ENCODE data around the gene MICA.

Gene MICA
- 15.4 to 21.2 reads per million in 2 donors for total RNA-seq

DNA sequence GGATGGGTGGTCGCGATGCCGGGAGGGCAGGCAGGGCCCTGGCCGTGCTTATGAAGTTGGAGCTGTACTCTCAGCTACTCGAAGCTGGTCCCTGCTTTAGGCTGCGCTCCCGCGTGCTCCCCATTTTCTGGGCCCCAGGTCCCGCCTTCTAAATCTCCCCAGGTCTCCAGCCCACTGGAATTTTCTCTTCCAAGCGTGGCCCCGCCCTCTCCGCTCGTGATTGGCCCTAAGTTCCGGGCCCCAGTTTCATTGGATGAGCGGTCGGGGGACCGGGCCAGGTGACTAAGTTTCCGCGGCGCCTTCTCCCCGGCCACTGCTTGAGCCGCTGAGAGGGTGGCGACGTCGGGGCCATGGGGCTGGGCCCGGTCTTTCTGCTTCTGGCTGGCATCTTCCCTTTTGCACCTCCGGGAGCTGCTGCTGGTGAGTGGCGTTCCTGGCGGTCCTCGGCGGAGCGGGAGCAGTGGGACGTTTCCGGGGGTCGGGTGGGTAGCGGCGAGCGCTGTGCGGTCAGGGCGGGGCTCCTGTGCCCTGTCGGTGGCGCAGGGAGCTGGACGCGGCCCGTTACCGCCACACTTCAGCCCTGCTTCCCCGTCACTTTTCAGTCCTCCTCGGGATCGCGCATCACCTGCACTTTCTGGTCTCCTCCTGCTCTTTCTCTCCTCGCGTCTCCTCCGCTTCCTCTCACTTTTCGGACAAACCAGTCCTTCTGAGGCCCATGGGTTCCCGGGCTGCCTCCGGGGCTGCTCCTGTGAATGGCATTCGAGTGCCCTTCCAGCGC is at the start of gene MICA:
TSS of gene MICA (plus strand) at position 313 of the 778 bp plus-strand sequence. CDS start at position 351, 38 bp downstream.
- peak; percentile 65 for DNase-seq

DNA sequence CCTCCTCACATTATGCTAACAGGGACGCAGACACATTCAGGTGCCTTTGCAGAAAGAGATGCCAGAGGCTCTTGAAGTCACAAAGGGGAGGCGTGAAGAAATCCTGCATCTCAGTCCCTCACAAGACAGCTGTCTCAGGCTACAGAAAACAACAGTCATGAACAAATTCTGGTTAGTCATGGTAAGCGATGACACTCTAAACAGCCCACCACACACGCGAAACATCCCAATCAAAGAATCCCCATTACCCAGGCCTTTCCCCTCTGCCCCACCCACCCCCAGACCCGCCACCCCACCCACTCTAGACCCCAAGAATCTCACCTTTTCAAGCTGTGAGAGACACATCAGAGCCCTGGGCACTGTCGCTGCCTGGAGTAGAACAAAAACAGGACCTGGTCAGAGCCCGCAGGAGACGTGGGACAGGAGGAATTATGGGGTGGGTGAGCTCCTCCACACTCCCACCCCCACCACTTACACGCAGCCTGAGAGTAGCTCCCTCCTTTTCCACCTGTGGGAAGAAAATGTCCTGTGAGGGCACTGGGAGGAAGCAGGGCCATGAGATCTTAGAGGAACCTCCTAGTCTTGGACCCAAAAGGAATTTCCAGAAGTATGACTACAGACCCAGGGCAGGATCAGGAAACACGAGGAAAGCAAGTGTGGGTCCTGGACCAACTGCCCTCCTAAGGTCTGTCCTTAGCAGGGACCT is 49.1 kb upstream of the MICA start:
- DNase-seq = peak; percentile 19

DNA sequence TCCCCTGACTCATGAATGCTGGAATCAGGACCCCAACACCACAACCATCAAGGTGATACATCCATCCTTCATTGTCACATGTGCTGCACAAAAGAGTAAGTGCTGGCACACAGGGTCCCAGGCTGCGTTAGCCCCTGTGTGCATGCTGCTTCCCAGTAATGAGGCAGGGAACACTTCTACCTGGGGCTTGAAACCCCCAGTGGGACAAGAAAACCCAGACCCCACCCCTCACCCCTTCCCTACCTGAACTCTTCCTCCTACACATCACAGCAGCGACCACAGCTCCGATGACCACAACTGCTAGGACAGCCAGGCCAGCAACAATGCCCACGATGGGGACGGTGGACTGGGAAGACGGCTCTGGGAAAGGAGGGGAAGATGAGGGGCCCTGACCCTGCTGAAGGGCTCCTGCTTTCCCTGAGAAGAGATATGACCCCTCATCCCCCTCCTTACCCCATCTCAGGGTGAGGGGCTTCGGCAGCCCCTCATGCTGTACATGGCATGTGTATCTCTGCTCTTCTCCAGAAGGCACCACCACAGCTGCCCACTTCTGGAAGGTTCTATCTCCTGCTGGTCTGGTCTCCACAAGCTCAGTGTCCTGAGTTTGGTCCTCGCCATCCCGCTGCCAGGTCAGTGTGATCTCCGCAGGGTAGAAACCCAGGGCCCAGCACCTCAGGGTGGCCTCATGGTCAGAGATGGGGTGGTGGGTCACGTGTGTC is 48.4 kb upstream of the MICA start:
- peak; percentile 8 for DNase-seq

DNA sequence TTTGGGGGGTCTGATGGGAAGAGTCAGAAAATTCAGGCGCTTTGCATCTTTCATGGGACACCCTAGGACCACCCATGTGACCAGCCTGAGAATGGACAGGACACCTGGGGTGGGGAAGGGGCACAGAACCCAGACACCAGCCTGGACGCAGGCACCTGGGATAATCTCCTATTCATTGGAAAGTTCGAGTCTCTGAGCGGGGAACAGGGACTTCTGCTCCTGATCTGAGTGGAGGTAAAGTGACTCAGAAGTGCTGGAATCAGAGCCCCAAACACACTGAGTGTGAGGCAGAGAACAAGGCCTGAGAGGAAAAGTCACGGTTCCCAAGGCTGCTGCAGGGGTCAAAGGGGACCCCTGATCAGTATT is 47.8 kb upstream of the MICA start:
- peak; percentile 7 for DNase-seq

DNA sequence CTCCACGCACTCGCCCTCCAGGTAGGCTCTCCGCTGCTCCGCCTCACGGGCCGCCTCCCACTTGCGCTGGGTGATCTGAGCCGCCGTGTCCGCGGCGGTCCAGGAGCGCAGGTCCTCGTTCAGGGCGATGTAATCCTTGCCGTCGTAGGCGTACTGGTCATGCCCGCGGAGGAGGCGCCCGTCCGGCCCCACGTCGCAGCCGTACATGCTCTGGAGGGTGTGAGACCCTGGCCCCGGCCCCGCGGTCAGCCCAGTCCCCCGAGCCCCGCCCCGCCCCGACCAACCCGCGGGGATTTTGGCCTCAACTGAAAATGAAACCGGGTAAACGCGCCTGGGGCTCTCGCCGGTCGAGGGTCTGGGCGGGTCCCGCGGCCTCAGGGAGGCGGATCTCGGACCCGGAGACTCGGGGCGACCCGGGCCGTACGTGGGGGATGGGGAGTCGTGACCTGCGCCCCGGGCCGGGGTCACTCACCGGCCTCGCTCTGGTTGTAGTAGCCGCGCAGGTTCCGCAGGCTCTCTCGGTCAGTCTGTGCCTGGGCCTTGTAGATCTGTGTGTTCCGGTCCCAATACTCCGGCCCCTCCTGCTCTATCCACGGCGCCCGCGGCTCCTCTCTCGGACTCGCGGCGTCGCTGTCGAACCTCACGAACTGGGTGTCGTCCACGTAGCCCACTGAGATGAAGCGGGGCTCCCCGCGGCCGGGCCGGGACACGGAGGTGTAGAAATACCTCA is 47.0 kb upstream of the MICA start:
- DNase-seq = peak; percentile 25

DNA sequence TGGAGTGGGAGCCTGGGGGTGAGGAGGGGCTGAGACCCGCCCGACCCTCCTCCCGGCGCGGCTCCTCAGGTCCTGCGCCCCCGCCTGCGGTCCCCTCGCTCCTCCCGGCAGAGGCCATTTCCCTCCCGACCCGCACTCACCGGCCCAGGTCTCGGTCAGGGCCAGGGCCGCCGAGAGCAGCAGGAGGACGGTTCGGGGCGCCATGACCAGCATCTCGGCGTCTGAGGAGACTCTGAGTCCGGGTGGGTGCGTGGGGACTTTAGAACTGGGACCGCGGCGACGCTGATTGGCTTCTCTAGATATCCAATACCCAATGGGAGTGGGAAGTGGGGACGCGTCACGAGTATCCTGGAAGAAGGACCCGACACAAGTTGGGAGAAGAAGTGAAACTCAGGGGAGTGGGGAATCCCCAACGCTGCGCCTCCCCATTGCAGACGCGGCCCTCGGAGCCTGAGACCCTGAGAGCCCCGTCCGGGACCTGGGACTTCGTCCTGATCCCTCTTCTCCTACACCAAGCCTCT is 46.4 kb upstream of the MICA start, which contains the start of gene HLA-B:
TSS of gene HLA-B (minus strand) at position 234 of the 521 bp plus-strand sequence. CDS start at position 213, 21 bp downstream.
- peak; percentile 96 for DNase-seq

DNA sequence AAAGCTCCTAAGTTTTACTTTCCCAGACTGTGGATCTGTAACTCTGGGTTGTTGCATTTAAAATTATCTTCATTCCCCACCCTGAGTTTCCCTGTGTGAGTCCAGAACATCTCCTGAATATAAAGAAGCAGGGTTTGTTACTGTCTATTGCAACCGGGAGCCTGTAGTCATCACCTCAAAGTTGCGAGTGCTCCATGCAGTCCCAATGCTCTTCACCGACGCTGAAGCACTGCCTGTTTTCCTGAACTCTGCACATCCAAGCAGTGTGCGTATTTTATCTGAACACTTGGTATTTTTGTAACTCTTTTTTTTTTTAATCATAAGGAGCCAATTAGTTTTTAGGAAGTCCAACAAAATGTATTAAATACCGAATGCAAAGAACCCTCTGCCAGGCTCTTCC is 45.5 kb upstream of the MICA start:
- DNase-seq = no peak

DNA sequence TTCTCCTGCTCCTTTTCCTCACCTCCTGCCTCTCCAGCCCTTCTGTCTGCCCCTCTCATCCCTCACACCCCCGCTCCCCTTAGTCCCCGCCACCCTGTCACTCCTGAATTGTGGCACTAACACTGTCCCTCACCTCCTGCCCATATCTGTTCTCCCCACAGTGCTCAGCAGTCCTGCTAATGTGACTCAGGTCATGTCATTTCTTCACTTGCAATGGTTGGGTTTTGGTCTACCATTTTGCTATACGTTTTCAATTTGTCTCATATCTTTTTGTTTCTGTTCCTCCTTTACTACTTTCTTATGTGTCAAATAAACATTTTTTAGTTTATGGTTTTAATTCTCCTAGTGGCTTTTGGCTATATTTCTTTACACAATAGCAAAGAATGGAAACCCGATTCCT is 45.1 kb upstream of the MICA start:
- no peak for DNase-seq

DNA sequence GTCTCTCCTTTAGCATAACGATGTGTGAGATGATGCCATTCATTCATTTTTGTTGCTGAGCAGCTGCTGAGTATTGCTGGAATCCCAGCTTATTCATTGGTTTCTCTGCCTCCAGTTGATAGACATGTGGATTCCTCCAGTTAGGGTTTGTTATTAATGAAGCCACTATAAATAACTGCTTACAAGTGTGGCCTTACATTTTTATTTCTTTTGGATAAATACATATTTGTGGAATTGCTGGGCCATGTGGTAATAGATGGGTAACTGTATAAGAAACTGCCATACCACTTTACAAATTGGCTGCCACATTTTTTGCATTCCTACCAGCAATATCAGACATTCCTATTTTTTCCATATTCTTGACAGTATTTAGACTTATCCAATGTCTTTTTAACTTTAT is 43.8 kb upstream of the MICA start:
- no peak for DNase-seq

DNA sequence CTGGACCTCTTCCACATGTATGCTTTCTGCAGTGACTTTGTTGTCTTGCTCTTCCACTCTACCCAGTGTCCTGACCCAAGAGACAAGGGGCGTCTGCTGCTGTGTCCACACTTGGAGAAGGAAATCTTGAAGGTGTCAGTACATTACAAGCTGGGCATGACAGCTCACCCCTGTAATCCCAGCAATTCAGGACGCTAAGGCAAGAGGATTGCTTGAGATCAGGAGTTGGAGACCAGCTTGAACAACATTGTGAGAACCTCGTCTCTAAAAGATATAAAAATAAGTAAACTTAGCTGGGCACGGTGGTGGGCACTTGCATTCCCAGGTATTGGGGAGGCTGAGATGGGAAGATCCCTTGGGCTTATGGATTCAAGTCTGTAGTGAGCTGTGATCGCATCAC is 40.6 kb upstream of the MICA start:
- no peak for DNase-seq

DNA sequence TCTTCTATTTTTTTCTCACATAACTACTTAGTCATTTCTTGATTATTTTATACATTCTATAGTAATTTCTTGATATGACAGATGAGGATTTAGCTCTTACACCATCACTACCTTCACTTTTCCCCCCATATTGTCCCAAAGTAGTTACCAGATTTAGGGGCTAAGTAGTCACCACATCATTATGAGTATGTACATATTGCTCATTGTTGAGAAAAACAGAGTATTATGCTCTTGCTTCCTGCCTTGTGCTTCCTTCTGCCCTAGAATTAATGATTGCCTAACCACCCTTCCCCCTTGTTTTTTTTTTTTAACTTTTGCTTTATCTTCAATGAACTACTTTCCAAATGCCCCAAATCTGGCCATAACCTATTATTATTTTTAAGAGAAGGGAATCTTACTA is 39.6 kb upstream of the MICA start:
- DNase-seq = no peak

DNA sequence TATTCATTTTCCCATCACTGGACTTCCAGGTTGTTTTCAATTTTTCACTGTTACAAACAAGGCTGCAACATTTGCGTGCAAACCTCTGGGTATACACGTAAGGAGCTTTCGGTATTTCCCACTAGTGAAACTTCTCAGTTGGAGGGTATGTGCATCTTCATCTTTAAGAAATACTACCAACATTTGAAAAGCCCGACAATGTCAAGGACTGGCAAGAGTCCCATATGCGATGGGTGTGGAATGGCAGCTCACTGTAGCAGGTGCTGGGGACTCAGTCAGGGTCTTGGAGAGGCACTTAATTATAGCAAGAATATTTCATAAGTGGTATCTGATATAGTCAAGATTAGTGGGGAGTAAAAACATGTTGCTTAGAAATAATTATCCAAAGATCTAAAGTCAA is 37.5 kb upstream of the MICA start:
- DNase-seq = no peak

DNA sequence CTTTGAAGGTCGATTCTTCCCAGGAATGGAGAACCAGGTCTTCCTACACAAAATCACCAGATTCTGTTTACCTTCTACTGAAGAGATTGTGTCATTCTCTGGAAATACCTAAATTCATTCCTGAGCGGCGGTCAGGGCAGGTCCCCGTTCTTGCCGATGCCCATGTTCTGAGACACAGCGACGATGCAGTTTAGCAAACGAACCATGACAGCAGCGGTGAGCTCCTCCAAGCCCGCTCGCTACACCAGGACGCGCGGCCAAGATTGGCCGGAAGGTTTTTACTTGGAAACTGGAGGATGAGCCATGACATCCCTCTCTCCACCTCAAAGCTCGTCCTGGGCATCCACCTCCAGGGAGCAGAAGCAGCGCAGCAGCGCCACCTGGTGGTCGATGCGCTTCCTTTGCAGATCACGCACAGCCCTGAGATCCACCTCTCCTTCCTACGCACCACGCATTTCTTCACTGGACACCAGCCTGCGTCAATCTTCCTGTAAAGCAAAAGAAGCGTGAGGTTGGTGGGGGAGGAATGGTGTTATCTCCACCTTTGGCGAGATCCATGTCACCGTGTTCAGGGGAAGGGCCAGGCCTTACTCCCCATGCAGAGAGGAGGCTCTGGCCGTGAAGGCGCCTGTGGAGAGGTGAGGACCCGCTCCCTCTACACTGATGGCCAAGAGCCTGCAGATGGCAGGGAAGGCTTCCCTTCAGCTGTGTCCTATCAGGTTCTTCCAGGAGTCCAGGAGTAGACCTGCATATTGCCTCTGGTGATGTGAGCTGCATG is 36.5 kb upstream of the MICA start:
- peak; percentile 96 for DNase-seq

DNA sequence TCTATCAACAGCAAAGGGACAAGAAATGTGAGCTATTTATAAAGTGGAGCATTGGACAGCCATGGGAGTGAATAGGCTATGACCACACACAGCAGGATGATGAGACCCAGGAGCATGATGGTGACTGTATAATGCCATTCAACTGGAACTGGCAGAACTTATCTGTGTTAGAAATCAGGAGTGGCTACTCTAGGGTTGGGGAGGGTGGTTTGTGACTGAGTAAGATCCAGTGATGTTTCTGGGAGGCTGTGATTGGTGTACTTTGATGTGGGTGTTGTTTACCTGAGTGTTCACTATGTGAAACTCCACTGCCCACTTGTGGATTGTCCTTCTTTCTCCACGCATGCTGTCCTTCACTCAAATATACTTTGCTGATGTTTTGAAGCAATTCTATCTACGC is 34.9 kb upstream of the MICA start:
- DNase-seq = no peak

DNA sequence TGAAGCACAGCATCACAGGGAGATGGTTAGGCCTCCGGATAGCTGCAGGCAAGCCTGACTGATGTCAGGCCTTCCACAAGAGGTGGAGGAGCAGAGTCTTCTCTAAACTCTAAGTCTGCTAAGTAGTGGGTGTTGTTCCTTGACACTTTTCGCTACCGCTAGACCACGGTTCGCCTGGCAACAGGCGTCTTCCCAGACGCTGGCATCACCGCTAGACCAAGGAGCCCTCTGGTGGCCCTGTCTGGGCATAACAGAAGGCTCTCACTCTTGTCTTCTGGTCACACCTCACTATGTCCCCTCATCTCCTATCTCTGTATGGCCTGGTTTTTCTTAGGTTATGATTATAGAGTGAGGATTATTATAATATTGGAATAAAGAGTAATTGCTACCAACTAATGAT is 29.3 kb upstream of the MICA start:
- DNase-seq = peak; percentile 38

DNA sequence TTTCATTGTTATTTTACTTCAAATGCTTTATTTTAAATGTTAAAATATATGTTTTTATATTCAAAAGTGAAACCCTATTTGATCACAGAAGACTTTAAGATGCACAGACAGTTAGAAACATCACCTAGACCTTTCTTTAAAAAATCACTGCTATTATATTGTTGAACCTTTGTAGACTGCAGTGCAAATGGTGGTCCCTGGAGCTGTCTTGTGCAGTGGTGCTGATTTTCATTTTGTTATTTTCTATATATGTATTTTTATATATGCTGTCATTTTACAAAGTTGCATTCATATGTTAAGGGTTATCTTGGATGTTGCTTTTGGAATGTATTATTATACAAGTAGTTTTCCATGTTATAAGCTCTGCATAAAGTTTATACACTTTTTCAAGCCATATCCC is 27.7 kb upstream of the MICA start:
- no peak for DNase-seq

DNA sequence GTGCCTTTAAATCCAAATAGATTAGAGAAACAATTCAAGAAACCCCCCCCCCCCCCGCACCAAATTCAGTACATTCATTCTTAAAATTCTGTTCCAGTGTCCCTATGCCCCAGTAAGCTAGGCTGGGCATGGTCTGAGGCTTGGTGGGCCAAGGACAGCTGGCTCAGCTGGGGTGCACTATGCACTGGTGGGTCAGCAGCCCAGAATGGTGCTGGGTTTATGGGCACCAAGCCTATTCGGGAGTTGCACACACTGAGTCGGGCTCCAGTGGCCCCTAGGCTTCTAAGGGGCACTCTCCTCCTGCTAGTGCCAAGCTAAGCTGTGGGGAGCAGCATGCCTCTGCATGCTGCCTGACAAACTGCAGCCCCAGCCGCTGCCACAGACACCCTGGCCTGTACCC is 26.4 kb upstream of the MICA start:
- DNase-seq = no peak

DNA sequence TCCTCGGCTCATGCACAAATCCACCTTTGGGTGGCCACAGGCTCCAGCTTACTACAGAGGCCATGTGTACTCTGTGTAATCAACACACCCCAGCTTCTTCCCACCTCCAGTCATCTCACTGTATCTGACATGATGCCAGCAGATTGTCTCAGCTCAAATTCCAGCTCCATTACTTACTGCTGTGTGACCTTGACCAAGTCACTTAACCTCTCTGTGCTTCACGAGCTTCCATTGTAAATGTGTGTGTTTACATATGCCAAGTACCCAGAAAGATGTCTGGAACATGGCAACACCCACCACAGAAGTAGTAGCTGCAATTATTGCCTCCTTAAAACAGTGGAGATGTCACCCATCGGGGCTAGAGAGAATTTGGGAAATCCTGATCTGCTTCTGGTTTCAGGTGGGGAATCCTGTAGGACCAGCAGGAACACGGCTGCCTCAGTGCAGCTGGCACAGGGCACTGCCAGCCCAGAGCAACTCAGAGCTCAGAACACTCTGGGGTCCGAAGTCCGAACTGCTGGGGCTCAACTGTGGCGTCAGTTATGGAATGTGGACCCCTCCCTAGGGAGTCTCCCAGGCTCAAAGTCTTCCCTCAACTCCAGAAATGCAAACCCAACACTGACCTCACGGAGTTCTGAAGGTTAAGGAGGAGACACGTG is 25.2 kb upstream of the MICA start:
- DNase-seq = no peak

DNA sequence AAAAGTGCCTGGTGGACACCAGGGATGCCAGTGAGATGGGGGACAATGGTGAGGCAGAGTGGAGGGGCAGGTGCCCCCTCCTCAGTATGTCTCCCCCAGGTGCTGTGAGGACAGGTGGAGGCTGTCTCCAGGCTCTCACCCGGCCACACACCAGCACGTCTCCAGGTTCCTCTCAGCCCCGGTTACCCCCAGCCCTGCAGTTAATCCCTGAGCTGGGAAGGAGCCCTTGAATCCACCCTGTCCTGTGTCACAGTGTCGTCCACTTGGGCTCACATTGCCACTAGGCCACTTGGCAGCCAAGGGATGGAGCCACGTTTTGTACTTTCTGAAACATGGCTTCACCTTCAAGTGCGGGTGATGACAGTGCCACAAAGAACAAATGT is 24.7 kb upstream of the MICA start:
- no peak for DNase-seq

DNA sequence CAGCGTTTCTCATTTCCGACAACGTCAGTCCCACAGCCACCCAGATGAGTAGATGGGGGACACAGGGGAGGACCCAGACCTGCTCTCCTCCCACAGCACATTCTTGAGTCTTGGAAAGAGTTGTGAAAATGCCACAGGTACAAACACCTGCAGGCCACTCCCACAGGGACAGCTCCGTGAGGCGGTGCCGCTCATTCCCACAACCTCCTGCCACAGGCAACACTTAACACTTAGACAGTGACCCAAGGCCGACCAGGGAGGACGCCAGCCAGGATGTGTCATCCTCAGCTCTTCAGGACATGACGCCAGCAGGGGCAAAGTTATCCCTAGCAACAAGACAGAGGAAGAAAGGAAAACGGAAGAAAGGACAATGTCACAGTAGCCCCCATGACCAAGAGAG is 23.5 kb upstream of the MICA start:
- no peak for DNase-seq

DNA sequence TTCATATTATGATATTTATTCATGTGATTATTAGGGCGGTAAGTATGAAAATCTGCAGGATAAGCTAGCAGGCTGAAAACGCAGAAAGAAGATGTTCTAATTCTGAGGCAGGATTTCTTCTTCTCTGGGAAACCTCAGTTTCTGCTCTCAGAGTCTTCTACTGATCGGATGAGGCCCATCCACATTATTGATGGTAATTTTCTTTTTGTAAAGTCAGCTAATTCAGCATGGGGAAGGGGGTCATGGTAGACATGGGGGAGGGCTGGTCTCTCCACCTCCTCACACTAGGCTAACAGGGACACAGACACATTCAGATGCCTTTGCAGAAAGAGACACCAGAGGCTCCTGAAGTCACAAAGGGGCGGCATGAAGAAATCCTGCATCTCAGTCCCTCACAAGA is 21.7 kb upstream of the MICA start:
- no peak for DNase-seq

Data from T-helper 9 cell (primary cell).